Activated CD4-positive, CD25-positive, alpha-beta regulatory T cell treated with anti-CD3 and anti-CD28 coated beads, Interleukin-2, amount 50 U/mL, for 16 hours (primary cell): Measurements from ENCODE around the gene DYNLT1.
A peak's percentile ranks its signal among the peaks of the same experiment; 100 is the strongest.
"Not testable (repeated sequence)": the region's sequence is repeated elsewhere in the genome, so short reads cannot be mapped to it uniquely, and the experiment has no call there.

Experiments
- DNase-seq: peaks from one replicate; pipeline ENCODE4 v3.0.0-alpha.2; 2020; ENCODE audit warnings: low read depth, low spot score

The DYNLT1 gene

GRCh38 chr6:158663625-158664165 is 19.2 kb upstream of the DYNLT1 start:
- no peak for DNase-seq

- DNase-seq: no peak
Measured at GRCh38 chr6:158662954-158663624, 18.5 kb upstream of the DYNLT1 start.

- DNase-seq: no peak
Measured at GRCh38 chr6:158662607-158662953, 18.0 kb upstream of the DYNLT1 start.

- DNase-seq: no peak
Measured at GRCh38 chr6:158661156-158661685, 16.7 kb upstream of the DYNLT1 start.

GRCh38 chr6:158660333-158660754 is 15.8 kb upstream of the DYNLT1 start:
- no peak for DNase-seq

- DNase-seq: not testable (repeated sequence)
Measured at GRCh38 chr6:158656986-158657385, 12.4 kb upstream of the DYNLT1 start.

- no peak for DNase-seq
Measured at GRCh38 chr6:158655569-158656450, 11.3 kb upstream of the DYNLT1 start.

- DNase-seq: no peak
Measured at GRCh38 chr6:158654960-158655489, 10.5 kb upstream of the DYNLT1 start.

GRCh38 chr6:158654498-158654897 is 10.0 kb upstream of the DYNLT1 start:
- no peak for DNase-seq

GRCh38 chr6:158653577-158654354 is 9.2 kb upstream of the DYNLT1 start:
- DNase-seq: peak; percentile 84

GRCh38 chr6:158651981-158652737 is 7.6 kb upstream of the DYNLT1 start:
- DNase-seq: not testable (repeated sequence)

GRCh38 chr6:158649289-158650143 is 5.0 kb upstream of the DYNLT1 start, which contains the start of gene SYTL3:
Gene SYTL3 (plus strand): TSS chr6:158650054. CDS start chr6:158663269, 13,215 bp downstream.
- DNase-seq: peak; percentile 64

GRCh38 chr6:158648682-158649131 is 4.2 kb upstream of the DYNLT1 start:
- DNase-seq: no peak

GRCh38 chr6:158647501-158647900 is 3.0 kb upstream of the DYNLT1 start:
- DNase-seq: no peak

- DNase-seq: no peak
Measured at GRCh38 chr6:158646023-158646910, 1.7 kb upstream of the DYNLT1 start.

GRCh38 chr6:158645064-158646022 is 800 bp upstream of the DYNLT1 start:
- DNase-seq: no peak

- DNase-seq: no peak
Measured at GRCh38 chr6:158643836-158644230, 710 bp downstream of the DYNLT1 start.
